Measurements from ENCODE around the gene UBE2E2. TPM values are rescaled to one million over a fixed set of nuclear protein-coding genes. Genes with fewer than 3 reads are reported as not detected.

UBE2E2 gene
- polyA plus RNA-seq, 1 experiment: 41.9 TPM

DNA sequence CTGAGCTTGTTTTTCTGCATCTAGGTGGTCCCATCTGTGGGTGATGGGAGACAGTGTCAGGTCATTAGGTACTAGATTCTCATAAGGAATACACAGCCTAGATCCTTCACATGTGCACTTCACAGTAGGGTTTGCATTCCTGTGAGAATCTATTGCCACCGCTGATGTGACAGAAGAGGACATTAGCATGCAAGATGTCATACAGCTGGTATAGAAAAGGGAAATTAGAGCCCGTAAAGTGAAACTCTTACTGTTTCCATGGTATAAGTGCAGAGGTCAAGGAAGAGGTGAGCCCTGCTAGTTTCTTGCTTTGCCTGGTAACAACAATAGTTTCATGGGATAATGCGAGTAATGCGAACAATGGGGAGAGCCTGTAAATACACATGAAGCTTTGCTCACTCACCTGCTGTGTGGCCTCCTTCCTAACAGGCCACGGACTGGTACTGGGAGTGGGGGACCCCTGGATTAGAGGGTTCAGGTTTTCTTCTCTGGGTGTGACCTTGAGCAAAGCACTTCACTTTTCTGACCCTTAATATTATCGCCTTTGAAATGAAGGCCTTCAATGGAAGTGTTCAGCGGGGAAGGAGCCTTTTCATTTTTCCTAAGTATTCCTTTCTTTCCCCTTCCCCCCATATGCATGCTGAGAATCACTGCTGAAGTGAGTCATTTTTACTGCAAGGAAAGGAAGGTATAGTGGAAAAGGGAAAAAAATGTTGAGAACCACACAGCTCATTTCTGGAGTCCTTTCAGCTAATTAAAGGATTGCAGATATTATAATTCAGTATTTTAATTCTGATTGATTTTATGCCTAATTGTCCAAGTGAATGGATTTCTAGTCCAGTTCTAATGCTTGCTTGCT, 286.4 kb downstream of the UBE2E2 start:
- no peaks in the 10 kb centered on the region for H3K27me3 ChIP-seq (ENCODE audit: control insufficient read depth, insufficient read depth, low read length)
- ChIA-PET CTCF (no interaction called here), POLR2A (no interaction called here)
- H3K4me3 ChIP-seq (ENCODE audit: low read depth, low read length): no peak overlapping the region
- H3K36me3 ChIP-seq (ENCODE audit: control insufficient read depth, insufficient read depth, low read length): no peaks in the 10 kb centered on the region
- TF ChIP-seq, protein P1, sequence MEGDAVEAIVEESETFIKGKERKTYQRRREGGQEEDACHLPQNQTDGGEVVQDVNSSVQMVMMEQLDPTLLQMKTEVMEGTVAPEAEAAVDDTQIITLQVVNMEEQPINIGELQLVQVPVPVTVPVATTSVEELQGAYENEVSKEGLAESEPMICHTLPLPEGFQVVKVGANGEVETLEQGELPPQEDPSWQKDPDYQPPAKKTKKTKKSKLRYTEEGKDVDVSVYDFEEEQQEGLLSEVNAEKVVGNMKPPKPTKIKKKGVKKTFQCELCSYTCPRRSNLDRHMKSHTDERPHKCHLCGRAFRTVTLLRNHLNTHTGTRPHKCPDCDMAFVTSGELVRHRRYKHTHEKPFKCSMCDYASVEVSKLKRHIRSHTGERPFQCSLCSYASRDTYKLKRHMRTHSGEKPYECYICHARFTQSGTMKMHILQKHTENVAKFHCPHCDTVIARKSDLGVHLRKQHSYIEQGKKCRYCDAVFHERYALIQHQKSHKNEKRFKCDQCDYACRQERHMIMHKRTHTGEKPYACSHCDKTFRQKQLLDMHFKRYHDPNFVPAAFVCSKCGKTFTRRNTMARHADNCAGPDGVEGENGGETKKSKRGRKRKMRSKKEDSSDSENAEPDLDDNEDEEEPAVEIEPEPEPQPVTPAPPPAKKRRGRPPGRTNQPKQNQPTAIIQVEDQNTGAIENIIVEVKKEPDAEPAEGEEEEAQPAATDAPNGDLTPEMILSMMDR (IDR thresholded peaks at IDR 0.05; ENCODE audit: insufficient read depth, low read depth, low read length): no peak
- no peak for DNase-seq (ENCODE audit: low read depth)

DNA sequence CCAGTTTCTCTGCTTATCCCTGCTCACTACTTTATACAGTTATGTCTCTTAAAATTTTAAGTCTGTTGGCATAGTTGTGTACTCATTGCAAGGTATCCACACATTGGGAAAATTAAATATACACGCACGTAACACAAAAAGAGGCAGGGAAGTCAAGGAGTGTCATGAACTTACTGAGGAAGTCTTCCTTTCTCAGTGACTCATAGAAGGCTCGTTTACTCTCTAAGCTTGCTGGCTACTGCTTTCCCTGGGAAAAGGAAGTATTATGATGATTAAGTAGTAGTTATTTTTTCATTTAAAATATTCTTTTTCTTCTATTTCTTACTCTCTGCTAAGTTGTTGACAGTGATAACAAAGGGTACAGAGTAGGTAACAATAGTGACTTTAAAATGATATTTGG, 287.3 kb downstream of the UBE2E2 start:
- ChIA-PET POLR2A (interaction anchor here (0.6 kb wide), 2 partner anchors 94 to 220 kb away, joined by 4 to 9 read pairs; no protein-coding TSS in a partner anchor), CTCF (interaction anchor here (0.8 to 1.0 kb wide), 2 partner anchors 11 to 57 kb away, joined by 3 to 4 read pairs; no protein-coding TSS in a partner anchor)
- H3K36me3 ChIP-seq (ENCODE audit: control insufficient read depth, insufficient read depth, low read length): no peaks in the 10 kb centered on the region
- TF ChIP-seq, protein P1 (IDR thresholded peaks at IDR 0.05; ENCODE audit: insufficient read depth, low read depth, low read length): no peak
- H3K27me3 ChIP-seq (ENCODE audit: control insufficient read depth, insufficient read depth, low read length): no peaks in the 10 kb centered on the region
- H3K4me3 ChIP-seq (ENCODE audit: low read depth, low read length): no peak overlapping the region
- no peak for DNase-seq (ENCODE audit: low read depth)

DNA sequence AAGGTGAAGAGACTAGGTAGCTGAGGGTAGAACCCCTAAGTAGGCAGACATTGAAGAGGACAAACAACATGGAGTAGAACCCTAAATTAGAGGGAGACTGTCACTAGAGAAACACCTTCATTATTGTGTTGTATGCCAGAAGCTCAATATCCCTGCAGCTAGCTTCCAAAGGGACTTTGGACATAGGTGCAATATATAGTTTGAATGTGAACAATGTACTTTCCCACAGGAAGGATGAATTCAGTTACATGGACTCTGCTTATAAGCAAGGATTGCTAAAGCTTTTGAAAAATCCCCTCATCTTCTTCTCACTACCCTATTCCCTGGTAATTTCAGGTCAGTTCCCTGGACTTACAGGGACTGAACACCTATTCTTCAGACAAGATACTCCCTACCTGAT, 288.9 kb downstream of the UBE2E2 start:
- POLR2A ChIA-PET: no interaction called here
- CTCF ChIA-PET: no interaction called here
- Histone ChIP-seq H3K27me3 (ENCODE audit: control insufficient read depth, insufficient read depth, low read length) (no peaks in the 10 kb centered on the region), H3K36me3 (ENCODE audit: control insufficient read depth, insufficient read depth, low read length) (no peaks in the 10 kb centered on the region), H3K4me3 (ENCODE audit: low read depth, low read length) (no peak overlapping the region)
- DNase-seq (ENCODE audit: low read depth): no peak
- TF ChIP-seq, protein P1 (IDR thresholded peaks at IDR 0.05; ENCODE audit: insufficient read depth, low read depth, low read length): no peak

DNA sequence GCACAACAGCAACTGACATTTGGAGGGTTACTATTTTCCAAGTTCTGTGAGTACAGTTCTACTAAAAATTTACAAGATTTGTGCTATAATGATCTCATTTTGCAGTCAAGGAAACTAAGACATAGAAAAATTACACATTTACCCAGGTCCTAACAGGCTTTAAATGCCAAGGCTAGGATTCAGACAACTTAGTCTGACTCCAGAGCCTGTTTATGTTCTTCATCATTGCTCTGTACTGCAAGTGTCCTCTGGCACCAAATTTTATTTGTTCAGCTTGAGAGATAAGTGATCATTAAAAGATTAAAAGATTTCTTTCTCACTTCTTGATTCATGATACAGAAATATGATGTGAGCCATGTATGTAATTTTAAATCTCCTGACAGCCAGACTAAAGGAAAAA, 290.8 kb downstream of the UBE2E2 start:
- ChIA-PET CTCF (no interaction called here), POLR2A (no interaction called here)

DNA sequence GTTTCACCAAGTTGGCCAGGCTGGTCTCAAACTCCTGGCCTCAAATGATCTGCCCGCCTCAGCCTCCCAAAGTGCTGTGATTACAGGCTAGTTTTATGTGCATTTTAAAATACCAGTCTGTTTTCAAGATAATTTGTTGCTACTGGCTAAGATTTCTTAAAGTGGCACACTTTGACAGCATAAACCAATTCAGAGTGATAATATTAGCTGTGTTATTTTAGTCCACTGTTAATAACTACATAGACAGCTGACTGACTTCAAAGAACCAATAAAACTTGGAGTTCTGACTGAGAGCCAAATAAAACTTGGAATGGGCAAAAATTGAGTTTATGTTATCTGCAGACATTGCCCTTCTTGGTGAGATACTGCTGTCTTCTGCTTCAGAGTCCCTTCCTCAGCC, 291.8 kb downstream of the UBE2E2 start:
- Histone ChIP-seq H3K4me3 (ENCODE audit: low read depth, low read length) (no peak overlapping the region), H3K36me3 (ENCODE audit: control insufficient read depth, insufficient read depth, low read length) (peaks cover 1% of the 10 kb centered on the region; the same call in 1 of the 2 replicates), H3K27me3 (ENCODE audit: control insufficient read depth, insufficient read depth, low read length) (no peaks in the 10 kb centered on the region)
- POLR2A ChIA-PET: no interaction called here
- no peak for DNase-seq (ENCODE audit: low read depth)
- CTCF ChIA-PET: interaction anchor here (0.9 to 1.5 kb wide), 3 partner anchors 17 to 252 kb away, joined by 3 read pairs; no protein-coding TSS in a partner anchor
- TF ChIP-seq, protein P1 (IDR thresholded peaks at IDR 0.05; ENCODE audit: insufficient read depth, low read depth, low read length): no peak

More for the DNA sequence above, 290.8 kb downstream of the UBE2E2 start:
- TF ChIP-seq, protein P1 (IDR thresholded peaks at IDR 0.05; ENCODE audit: insufficient read depth, low read depth, low read length): no peak
- Histone ChIP-seq H3K27me3 (ENCODE audit: control insufficient read depth, insufficient read depth, low read length) (no peaks in the 10 kb centered on the region), H3K36me3 (ENCODE audit: control insufficient read depth, insufficient read depth, low read length) (no peaks in the 10 kb centered on the region), H3K4me3 (ENCODE audit: low read depth, low read length) (no peak overlapping the region)
- no peak for DNase-seq (ENCODE audit: low read depth)
